IPS DF 19.7 (cell line): ENCODE results near the gene FAAP20.

ENCODE experiments used
- DNase-seq: peaks from one replicate; pipeline ENCODE4 v3.0.0-alpha.2; 2013; ENCODE audit warnings: low read depth, low spot score

Gene FAAP20

DNA sequence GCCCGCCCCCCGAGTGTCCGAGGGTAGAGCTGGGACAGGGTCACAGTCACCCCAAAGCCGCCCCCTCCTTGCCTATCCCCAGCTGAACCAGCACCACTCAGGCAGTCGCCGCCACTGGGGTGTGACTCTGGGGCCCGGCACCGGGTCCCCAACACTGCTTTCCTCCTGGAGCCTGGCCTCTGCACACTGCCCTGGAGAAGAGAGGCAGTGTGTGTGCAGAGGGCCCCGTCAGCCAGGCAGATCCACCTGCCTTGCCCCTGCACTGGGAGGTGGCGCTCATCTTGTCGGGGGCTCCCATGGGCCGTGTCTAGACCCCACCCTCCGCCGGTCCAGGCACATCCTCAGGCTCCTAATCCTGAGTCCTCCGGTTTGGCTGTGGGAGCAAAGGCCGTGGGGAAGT lies 15.7 kb downstream of the FAAP20 start:
- DNase-seq = no peak

DNA sequence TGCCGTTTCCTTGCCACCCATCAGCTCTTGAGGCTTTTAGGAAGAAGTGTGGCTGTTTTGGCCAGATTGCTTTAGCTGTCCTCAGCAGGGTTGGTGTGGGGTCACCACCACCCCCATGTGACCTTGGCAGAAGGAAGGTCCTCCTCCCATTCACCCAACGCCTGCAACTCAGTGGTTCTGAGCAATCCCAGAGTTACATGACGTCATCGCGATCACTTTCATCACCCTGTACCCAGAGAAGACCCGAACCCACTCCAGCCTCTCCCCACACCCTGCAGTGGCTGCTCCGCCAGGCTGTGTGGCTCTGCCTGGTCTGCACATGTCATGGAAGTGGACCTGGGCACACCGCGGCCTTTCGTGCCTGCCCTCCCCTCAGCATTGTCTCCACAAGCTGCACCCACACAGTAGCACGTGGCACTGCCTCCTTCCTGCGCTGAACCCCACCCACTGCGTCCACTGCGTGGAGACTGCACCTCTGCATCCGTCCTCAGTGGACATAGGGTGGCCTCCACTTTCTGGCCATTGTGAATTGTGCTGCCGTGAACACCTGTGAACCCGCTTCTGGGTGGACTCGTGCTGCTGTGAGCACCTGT lies 16.5 kb downstream of the FAAP20 start:
- DNase-seq = no peak

- DNase-seq = no peak
Measured at GRCh38 chr1:2177541-2177940, 17.0 kb downstream of the FAAP20 start.

DNA sequence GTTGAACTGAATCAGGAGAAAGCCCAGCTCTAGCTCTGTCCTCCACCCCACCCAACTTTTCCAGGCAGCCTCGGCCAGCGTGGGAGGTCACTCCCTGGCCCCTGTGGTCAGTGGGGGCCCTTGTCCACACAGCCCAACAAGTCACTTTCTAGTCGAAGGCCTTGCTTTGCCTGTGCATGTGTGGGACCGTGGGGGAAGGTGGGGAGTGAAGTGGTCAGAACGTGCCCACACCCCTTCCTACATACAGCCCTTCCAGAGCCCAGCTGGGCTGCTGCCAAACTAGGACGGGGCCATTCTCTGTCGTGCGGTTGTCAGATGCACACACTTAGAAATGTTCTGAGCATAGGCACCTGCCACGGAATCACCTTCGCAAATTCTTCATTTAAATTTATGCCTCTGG lies 18.0 kb downstream of the FAAP20 start:
- DNase-seq = no peak

GRCh38 chr1:2175681-2176454 lies 18.7 kb downstream of the FAAP20 start:
- DNase-seq = no peak

DNA sequence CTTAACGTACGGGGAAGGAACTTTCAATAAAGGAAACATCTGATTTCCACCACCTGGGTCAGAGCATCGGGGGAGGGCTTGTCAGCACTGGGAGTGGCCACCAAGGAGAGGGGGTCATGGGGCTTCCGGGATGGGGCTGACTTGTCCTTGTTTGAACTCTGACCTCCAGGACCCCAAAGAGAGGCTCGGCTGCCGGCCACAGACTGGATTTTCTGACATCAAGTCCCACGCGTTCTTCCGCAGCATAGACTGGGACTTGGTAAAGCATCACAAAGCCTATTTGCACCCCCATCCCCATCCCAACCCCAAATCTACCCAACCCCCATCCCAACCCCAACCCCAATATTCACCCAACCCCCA lies 19.5 kb downstream of the FAAP20 start:
- DNase-seq = no peak

GRCh38 chr1:2174348-2175054 lies 20.1 kb downstream of the FAAP20 start:
- DNase-seq = no peak

GRCh38 chr1:2173546-2174347 lies 20.8 kb downstream of the FAAP20 start:
- DNase-seq = no peak

DNA sequence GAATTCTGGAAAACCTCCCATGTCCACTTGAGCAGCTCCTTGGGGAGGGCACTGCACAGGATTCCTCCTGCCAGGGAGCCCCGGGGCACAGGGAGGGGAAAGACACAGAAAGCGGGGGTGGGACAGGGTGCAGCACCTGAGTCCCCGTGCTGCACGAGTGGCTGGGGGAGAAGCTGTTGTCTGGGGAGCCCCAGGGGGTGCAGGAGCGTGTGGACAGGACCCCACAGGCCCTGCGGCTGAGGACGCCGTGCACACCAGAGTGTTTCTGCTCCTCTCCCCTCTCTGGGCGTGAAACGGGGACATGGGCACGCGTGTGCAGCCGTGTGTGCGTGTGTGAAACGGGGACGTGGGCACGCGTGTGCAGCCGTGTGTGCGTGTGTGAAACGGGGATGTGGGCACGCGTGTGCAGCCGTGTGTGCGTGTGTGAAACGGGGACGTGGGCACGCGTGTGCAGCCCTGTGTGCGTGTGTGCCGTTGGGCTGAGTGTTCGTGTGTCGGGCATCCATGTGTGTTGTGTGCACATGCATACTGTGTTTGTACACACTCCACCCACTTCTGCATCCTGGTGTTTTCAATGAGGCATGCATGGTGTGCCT lies 21.9 kb downstream of the FAAP20 start:
- DNase-seq = no peak

GRCh38 chr1:2172012-2172411 lies 22.6 kb downstream of the FAAP20 start:
- DNase-seq = no peak

DNA sequence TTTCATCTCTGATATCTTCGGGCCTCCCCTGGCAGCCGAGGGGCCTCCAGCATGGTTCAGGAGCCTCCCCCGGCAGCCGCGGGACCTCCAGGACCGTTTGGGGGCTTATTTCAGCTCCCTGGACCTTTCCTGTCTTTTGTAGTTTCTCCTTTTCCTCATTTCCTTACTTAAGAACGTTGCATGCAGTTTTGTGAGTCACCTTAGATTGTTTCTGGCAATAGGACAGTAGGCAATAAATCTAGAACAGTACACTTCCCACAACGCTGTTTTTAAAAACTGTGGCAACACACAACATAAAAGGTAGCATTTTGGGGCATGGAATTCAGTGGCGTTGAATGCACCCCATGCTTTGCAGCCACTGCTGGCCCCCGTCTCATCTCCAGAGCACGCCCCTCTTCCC lies 24.4 kb downstream of the FAAP20 start:
- DNase-seq = no peak

DNA sequence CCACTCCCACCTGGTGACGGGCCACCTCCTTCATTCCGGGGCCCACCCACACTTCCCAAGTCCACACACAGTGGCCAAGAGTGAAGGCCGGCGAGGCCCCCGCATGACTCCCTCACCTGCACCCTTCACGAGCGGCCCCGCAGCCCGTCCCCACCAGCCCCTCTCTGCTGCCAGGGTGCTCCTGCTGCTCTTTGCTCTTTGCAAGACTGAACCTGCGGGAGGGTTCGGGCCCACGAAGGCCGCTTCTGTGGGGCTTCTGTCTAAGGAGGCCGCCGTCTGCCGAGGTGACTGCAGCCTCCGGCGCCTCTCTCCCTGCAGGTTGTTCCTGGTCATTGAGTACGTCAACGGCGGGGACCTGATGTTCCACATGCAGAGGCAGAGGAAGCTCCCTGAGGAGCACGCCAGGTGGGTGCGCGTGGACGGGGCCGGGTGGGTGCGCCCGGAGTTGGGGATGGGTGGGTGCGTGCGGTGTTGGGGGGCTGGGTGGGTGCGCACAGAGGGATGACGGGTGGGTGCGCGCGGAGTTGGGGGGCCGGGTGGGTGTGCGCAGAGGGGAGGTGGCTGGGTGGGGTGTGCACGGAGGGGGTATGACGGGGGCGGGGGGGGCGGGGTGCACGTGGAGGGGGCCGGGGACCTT lies 25.3 kb downstream of the FAAP20 start:
- no peak for DNase-seq

- DNase-seq = no peak
Measured at GRCh38 chr1:2168535-2168934, 26.0 kb downstream of the FAAP20 start.

- no peak for DNase-seq
Measured at GRCh38 chr1:2168090-2168489, 26.5 kb downstream of the FAAP20 start.

DNA sequence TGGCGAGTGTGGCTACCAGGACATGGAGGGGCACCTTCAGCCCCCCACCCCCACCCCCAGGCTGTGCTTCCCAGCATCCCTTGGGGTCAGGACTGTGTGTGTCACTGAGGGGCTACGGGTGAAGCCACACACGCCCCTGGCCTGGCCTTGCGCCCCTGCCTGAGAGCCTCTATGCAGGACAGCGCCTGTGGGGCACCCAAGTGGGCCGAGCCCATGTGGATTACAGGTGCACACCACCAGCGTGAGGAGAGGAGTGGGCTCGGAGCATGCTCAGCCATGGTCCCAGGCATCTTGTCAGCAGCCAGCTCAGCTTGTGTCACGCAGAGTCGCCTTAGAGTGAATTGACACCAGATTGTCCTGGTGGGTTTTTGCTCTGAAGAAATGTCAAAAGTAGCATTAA lies 27.9 kb downstream of the FAAP20 start:
- no peak for DNase-seq

- DNase-seq = no peak
Measured at GRCh38 chr1:2166254-2166653, 28.3 kb downstream of the FAAP20 start.

DNA sequence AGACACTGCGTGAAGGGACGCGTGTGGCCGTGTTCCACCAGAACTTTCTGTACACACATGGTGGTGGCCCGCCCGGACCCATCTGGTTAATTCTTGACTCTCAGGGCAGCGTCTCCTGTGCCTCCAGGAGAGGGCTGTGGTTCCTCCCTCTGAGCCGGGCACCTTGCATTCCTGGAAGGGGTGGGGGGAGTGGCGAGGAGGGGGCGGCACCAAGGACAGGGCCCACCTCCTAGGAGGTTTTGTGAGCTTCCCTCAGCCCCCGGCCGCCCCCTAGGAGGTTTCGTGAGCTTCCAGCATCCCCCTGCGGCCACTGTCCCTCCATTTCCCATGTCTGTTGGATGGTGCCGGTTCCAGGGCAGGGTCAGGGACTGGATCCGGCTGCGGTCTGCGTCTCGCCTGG lies 28.9 kb downstream of the FAAP20 start:
- DNase-seq = no peak

DNA sequence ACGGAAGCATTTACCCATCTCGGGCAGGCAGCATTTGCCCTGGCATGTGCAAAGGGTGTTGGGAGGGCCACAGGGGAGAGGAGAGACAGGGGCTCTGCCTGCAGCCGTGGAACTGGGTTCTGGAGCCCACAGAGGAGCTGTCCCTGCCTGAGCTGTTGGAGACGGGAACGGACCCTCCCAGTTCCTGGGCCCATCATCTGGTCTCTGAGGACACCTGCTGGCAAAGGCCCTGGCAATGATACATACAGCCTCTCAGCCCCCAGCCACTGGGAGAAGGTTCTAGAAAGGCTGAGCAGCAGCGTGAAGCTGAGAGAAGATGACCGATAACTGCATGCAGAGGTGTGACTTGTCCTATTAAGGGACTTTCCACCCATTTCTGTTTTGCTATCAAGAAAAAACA lies 31.4 kb downstream of the FAAP20 start:
- no peak for DNase-seq

DNA sequence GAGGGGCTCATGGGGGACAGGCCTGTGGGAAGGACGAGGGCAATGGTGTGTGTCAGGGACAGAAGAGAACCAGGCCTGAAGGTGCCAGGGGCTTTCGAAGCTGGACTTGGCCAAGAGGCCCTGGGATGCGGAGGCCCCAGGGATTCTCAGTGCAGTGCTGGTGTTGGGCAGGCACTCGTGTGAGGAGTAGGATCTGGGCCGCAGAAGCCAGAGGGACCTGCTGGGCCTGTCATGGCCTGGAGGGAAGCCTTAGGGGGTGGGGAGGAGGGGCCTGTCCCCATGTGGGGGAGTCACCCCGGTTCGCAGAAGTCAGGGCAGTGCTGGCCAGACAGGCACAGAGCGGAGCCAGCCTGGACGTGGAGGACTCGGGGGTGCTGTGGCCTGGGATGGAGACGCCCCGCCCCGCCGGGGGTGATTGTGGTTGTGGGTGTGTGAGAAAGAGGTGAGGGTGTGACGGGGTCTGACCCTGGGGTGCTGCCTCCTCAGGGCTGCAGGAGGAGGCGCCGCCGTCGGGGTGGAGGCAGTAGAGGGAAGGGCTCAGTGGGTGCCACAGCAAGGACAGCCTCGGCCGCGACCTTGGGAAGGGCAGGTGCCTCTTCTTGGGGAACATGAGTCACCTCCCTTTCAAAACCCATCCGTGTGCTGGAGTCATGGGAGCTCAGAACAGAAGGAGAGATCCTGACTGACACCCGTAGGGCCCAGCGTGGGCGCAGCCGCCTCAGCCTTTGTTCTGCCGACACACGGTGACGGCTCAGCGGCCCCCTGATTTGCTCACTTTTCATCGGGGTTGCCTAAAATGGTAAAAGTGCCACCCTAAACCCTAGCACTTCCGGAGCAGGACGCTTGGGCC lies 33.9 kb downstream of the FAAP20 start:
- no peak for DNase-seq

DNA sequence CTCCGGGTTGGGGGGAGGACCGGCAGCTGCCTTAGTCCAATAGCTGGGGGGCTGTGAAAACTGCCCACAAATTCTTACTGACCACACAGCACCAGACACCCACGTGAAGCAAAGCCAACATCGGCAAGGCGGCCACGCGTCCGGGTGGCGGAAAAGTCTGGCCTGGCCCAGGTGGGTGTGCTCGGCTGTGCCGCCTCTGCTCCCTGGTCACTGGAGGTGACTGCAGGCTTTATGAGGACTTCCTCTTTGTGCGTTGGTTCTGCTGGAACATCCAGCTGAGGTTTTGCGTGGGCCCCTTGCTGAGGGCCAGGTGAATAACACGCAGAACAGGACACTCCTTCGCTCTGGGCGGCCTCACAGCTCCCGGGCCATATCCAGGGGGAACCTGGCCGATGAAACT lies 35.4 kb downstream of the FAAP20 start:
- DNase-seq = no peak
